H9 (cell line): Measurements from ENCODE around the gene FPR2. TPM values are rescaled to one million over a fixed set of nuclear protein-coding genes. Genes with fewer than 3 reads are reported as not detected.
"Not testable (repeated sequence)": the region's sequence is repeated elsewhere in the genome, so short reads cannot be mapped to it uniquely, and the experiment has no call there.

Experiments used
- DNase-seq: peaks from one replicate; pipeline ENCODE4 v3.0.0-alpha.2; 2017
- H2AFZ ChIP-seq: one replicate; pipeline ENCODE4 v1.6.1; 2013; ENCODE audit warnings: mild to moderate bottlenecking, low read length, control low read depth, moderate library complexity
- H2AK5ac ChIP-seq: 2 replicates; pipeline ENCODE4 v1.6.1; 2013; ENCODE audit warnings: low read length, control low read depth, mixed read lengths; ENCODE audit not compliant: insufficient read length
- H2BK120ac ChIP-seq: one replicate; pipeline ENCODE4 v1.6.1; 2013; ENCODE audit warnings: low read depth, mild to moderate bottlenecking, low read length, control low read depth, inconsistent platforms; ENCODE audit not compliant: poor library complexity, severe bottlenecking
- H2BK12ac ChIP-seq: 2 replicates; pipeline ENCODE4 v1.6.1; 2013; ENCODE audit warnings: low read length, control low read depth, mixed read lengths, low read depth; ENCODE audit not compliant: insufficient read length
- H2BK15ac ChIP-seq: 2 replicates; pipeline ENCODE4 v1.6.1; 2013; ENCODE audit warnings: low read depth, low read length, control low read depth
- H2BK20ac ChIP-seq: one replicate; pipeline ENCODE4 v1.6.1; 2013; ENCODE audit warnings: low read depth, mild to moderate bottlenecking, low read length, control low read depth, inconsistent platforms; ENCODE audit not compliant: poor library complexity, severe bottlenecking
- H2BK5ac ChIP-seq: 2 replicates; pipeline ENCODE4 v1.6.1; 2013; ENCODE audit warnings: low read length, control low read depth, mixed read lengths; ENCODE audit not compliant: insufficient read length
- H3K14ac ChIP-seq: 2 replicates; pipeline ENCODE4 v1.6.1; 2013; ENCODE audit warnings: low read length, control low read depth; ENCODE audit not compliant: insufficient read depth
- H3K18ac ChIP-seq: 2 replicates; pipeline ENCODE4 v1.6.1; 2013; ENCODE audit warnings: low read depth, mild to moderate bottlenecking, mixed read lengths, low read length, control low read depth; ENCODE audit not compliant: insufficient read length
- H3K23ac ChIP-seq: 2 replicates; pipeline ENCODE4 v1.6.1; 2013; ENCODE audit warnings: low read length, control low read depth, mixed read lengths, low read depth; ENCODE audit not compliant: insufficient read length
- H3K23me2 ChIP-seq: 2 replicates; pipeline ENCODE4 v1.6.1; 2013; ENCODE audit warnings: low read depth, mild to moderate bottlenecking, mixed read lengths, low read length, control low read depth; ENCODE audit not compliant: insufficient read length, poor library complexity, severe bottlenecking
- H3K27ac ChIP-seq: 2 replicates; pipeline ENCODE4 v1.5.1; 2013; ENCODE audit warnings: low read length, control low read depth, mixed read lengths, low read depth; ENCODE audit not compliant: insufficient read length
- H3K27me3 ChIP-seq: 2 replicates; pipeline ENCODE4 v1.6.1; 2013; ENCODE audit warnings: low read length, control low read depth, inconsistent platforms; ENCODE audit not compliant: insufficient read depth
- H3K4ac ChIP-seq: 2 replicates; pipeline ENCODE4 v1.6.1; 2013; ENCODE audit warnings: low read depth, mild to moderate bottlenecking, control low read depth, inconsistent platforms, low read length, moderate library complexity
- H3K4me1 ChIP-seq: 2 replicates; pipeline ENCODE4 v1.6.1; 2013; ENCODE audit warnings: low read length, control low read depth, inconsistent platforms; ENCODE audit not compliant: insufficient read depth
- H3K4me2 ChIP-seq: 2 replicates; pipeline ENCODE4 v1.6.1; 2013; ENCODE audit warnings: low read length, control low read depth, mixed read lengths; ENCODE audit not compliant: insufficient read length, insufficient read depth
- H3K56ac ChIP-seq: 2 replicates; pipeline ENCODE4 v1.6.1; 2013; ENCODE audit warnings: low read depth, mild to moderate bottlenecking, mixed read lengths, low read length, control low read depth; ENCODE audit not compliant: insufficient read length
- H3K79me1 ChIP-seq: 2 replicates; pipeline ENCODE4 v1.6.1; 2013; ENCODE audit warnings: low read depth, mild to moderate bottlenecking, moderate library complexity, low read length, control low read depth, inconsistent platforms; ENCODE audit not compliant: insufficient read depth, poor library complexity, severe bottlenecking
- H3K79me2 ChIP-seq: 2 replicates; pipeline ENCODE4 v1.6.1; 2013; ENCODE audit warnings: low read length, control low read depth, inconsistent platforms; ENCODE audit not compliant: insufficient read depth
- H3K9ac ChIP-seq: 2 replicates; pipeline ENCODE4 v1.6.1; 2013; ENCODE audit warnings: low read length, control low read depth, mixed read lengths; ENCODE audit not compliant: insufficient read length; ENCODE audit errors: extremely low read depth
- H3K9me3 ChIP-seq: one replicate; pipeline ENCODE4 v1.6.1; 2013; ENCODE audit warnings: low read depth, low read length, inconsistent platforms; ENCODE audit not compliant: control insufficient read depth
- H3T11ph ChIP-seq: one replicate; pipeline ENCODE4 v1.6.1; 2013; ENCODE audit warnings: mild to moderate bottlenecking, low read length, control low read depth, inconsistent platforms
- H4K20me1 ChIP-seq: one replicate; pipeline ENCODE4 v1.6.1; 2013; ENCODE audit not compliant: control insufficient read depth, insufficient read length, insufficient read depth
- H4K5ac ChIP-seq: 2 replicates; pipeline ENCODE4 v1.6.1; 2013; ENCODE audit warnings: low read depth, mild to moderate bottlenecking, mixed read lengths, low read length, control low read depth; ENCODE audit not compliant: insufficient read length
- H4K8ac ChIP-seq: replicated peaks from 2 replicates; pipeline ENCODE4 v1.6.1; 2013; ENCODE audit warnings: low read length, control low read depth, mixed read lengths, low read depth; ENCODE audit not compliant: insufficient read length
- H4K91ac ChIP-seq: 2 replicates; pipeline ENCODE4 v1.6.1; 2013; ENCODE audit warnings: low read depth, mild to moderate bottlenecking, moderate library complexity, mixed read lengths, low read length, control low read depth; ENCODE audit not compliant: insufficient read length
- H3K27ac Mint-ChIP-seq, 3 experiments: 2 replicates in 2 of 3; 3 replicates in 1 of 3; pipeline ENCODE4 v1.8.0; 2020 to 2021; ENCODE audit warnings: mixed read lengths in 3 of 3, mild to moderate bottlenecking in 1 of 3, moderate library complexity in 1 of 3
- H3K27me3 Mint-ChIP-seq: 2 replicates; pipeline ENCODE4 v1.8.0; 2021; ENCODE audit warnings: low read depth, mild to moderate bottlenecking, moderate library complexity, mixed read lengths
- H3K36me3 Mint-ChIP-seq, 3 experiments: 2 replicates in 2 of 3; 3 replicates in 1 of 3; pipeline ENCODE4 v1.8.0; 2020 to 2021; ENCODE audit warnings: low read depth in 3 of 3, mixed read lengths in 3 of 3; ENCODE audit not compliant: insufficient read depth in 1 of 3
- H3K4me1 Mint-ChIP-seq, 2 experiments: 2 replicates each; pipeline ENCODE4 v1.8.0; 2020; ENCODE audit warnings: mixed read lengths in 2 of 2
- H3K4me3 Mint-ChIP-seq, 2 experiments: 2 replicates in 1 of 2; 3 replicates in 1 of 2; pipeline ENCODE4 v1.8.0; 2020 to 2021; ENCODE audit warnings: mild to moderate bottlenecking in 2 of 2, mixed read lengths in 2 of 2, moderate library complexity in 1 of 2
- H3K9me3 Mint-ChIP-seq, 2 experiments: 2 replicates in 1 of 2; 3 replicates in 1 of 2; pipeline ENCODE4 v1.8.0; 2020; ENCODE audit warnings: mild to moderate bottlenecking in 2 of 2, mixed read lengths in 2 of 2, moderate library complexity in 1 of 2
- whole genome bisulfite sequencing: extraction: QIAGEN DNeasy Blood & Tissue Kit; methylation state at CpG from one replicate; pipeline ENCODE4 v1.1.7; 2013; ENCODE audit warnings: missing lambda C conversion rate, low lambda C conversion rate, mixed read lengths; ENCODE audit not compliant: insufficient read length; ENCODE audit errors: extremely low coverage; 5-methylcytosine and 5-hydroxymethylcytosine counted together
- total RNA-seq: library from RNA; stranded (reverse); gene quantifications from 2 replicates; pipeline ENCODE4 v1.2.1, GENCODE V29; 2021
- TF ChIP-seq, protein P1 (sequence below): fragments of 200-600 bp; sonication (generic); conservative IDR thresholded peaks from 3 replicates; pipeline ENCODE4 v1.8.0; 2021; ENCODE audit warnings: antibody characterized with exemption, mild to moderate bottlenecking

Gene FPR2
- total RNA-seq, 1 experiment from 2014 or later = not detected

DNA sequence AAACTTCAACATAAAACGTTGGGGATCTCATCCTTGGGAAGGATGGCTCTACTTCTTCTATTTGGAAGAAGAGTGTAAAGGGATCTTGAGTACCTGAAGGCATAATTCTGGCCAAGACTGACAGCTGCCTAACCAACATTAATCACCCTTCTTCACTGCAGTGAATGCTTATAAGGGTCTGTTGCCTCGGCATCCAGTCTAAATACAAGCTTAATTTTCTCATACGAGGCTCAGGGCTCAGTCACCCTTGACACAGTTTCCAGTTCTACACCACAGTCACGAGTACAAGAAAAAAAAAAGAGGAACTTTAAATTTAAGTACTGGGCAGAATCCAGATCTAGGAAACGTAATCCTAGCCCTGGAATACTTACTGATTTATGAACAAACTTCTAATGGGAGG lies 43.0 kb downstream of the FPR2 start:
- H3K9me3 Mint-ChIP-seq = peaks cover 76 to 90% of the 10 kb centered on the region in 2 experiments
- H4K8ac ChIP-seq = no peak overlapping the region
- H3K9me3 ChIP-seq = no peaks in the 10 kb centered on the region
- TF ChIP-seq, protein P1, sequence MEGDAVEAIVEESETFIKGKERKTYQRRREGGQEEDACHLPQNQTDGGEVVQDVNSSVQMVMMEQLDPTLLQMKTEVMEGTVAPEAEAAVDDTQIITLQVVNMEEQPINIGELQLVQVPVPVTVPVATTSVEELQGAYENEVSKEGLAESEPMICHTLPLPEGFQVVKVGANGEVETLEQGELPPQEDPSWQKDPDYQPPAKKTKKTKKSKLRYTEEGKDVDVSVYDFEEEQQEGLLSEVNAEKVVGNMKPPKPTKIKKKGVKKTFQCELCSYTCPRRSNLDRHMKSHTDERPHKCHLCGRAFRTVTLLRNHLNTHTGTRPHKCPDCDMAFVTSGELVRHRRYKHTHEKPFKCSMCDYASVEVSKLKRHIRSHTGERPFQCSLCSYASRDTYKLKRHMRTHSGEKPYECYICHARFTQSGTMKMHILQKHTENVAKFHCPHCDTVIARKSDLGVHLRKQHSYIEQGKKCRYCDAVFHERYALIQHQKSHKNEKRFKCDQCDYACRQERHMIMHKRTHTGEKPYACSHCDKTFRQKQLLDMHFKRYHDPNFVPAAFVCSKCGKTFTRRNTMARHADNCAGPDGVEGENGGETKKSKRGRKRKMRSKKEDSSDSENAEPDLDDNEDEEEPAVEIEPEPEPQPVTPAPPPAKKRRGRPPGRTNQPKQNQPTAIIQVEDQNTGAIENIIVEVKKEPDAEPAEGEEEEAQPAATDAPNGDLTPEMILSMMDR = no peak
- H3K23ac ChIP-seq = no peak overlapping the region
- no peak overlapping the region for H3K9ac ChIP-seq
- no peak overlapping the region for H3K14ac ChIP-seq
- H4K91ac ChIP-seq = no peak overlapping the region
- no peak overlapping the region for H2BK15ac ChIP-seq
- peaks cover 0 to 18% of the 10 kb centered on the region in 2 experiments; a peak in 2 of 4 replicates for H3K4me1 Mint-ChIP-seq
- H3K4me3 Mint-ChIP-seq = no peak overlapping the region
- no peaks in the 10 kb centered on the region for H3K23me2 ChIP-seq
- no peaks in the 10 kb centered on the region for H3K79me2 ChIP-seq
- H3K4me1 ChIP-seq = no peaks in the 10 kb centered on the region
- no peak overlapping the region for H4K5ac ChIP-seq
- peaks cover 2% of the 10 kb centered on the region; the same call in 1 of the 2 replicates for H3K27me3 Mint-ChIP-seq
- H2BK5ac ChIP-seq = no peak overlapping the region
- H4K20me1 ChIP-seq = no peaks in the 10 kb centered on the region
- no peak overlapping the region for H3K27ac ChIP-seq
- H2BK12ac ChIP-seq = no peak overlapping the region
- H3K4ac ChIP-seq = no peak overlapping the region
- no peak overlapping the region for H2BK20ac ChIP-seq
- no peak for DNase-seq
- H2BK120ac ChIP-seq = no peak overlapping the region
- no peaks in the 10 kb centered on the region for H3K79me1 ChIP-seq
- no peak overlapping the region for H2AK5ac ChIP-seq
- no peak overlapping the region for H3K4me2 ChIP-seq
- H3K27ac Mint-ChIP-seq = no peak overlapping the region
- H3K18ac ChIP-seq = no peak overlapping the region
- H2AFZ ChIP-seq = no peak overlapping the region
- peaks cover 8 to 18% (median 16%) of the 10 kb centered on the region in 3 experiments; a peak in 5 of 7 replicates for H3K36me3 Mint-ChIP-seq
- no peak overlapping the region for H3K56ac ChIP-seq
- WGBS = no CpG with 5 or more reads among the region's 5 CpGs
- H3K27me3 ChIP-seq = no peaks in the 10 kb centered on the region
- no peak overlapping the region for H3T11ph ChIP-seq

DNA sequence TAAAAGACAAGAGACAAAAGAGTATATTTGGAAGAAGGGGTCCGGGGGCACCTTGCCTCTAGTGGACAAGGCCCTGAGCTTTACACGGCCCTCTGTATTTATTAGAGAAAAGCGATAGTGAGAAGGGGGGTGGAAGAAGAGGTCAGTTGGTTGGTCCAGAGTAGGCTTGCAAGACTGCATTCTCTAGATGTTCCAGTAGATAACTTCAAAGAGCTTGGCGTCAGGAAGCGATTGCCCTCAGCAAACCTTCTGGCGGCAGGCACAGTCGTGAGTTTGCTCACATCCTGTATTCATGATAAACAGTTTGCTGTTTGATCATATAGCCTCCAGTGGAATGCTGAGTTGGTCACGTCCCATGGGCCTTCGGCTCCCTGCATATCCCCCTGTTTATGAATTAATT lies 43.8 kb downstream of the FPR2 start:
- H2BK120ac ChIP-seq, H3K4me2 ChIP-seq, H3K79me1 ChIP-seq, H3K27ac ChIP-seq, H2BK20ac ChIP-seq, H3K18ac ChIP-seq, H4K8ac ChIP-seq, H3K23me2 ChIP-seq, H3K9ac ChIP-seq, H3K4ac ChIP-seq, H4K20me1 ChIP-seq, H3K27me3 ChIP-seq, H3K9me3 ChIP-seq, H3K4me1 ChIP-seq, DNase-seq, H3K27me3 Mint-ChIP-seq, H2AFZ ChIP-seq, H2BK5ac ChIP-seq, H3K23ac ChIP-seq, H3K56ac ChIP-seq, H3T11ph ChIP-seq, H3K14ac ChIP-seq, H2AK5ac ChIP-seq, H2BK12ac ChIP-seq, H3K4me3 Mint-ChIP-seq, H4K91ac ChIP-seq, H2BK15ac ChIP-seq, H4K5ac ChIP-seq, H3K27ac Mint-ChIP-seq, H3K79me2 ChIP-seq: not testable (repeated sequence)
- Mint-ChIP-seq H3K4me1 (peaks cover 0 to 18% of the 10 kb centered on the region in 2 experiments; a peak in 2 of 4 replicates), H3K9me3 (peaks cover 77 to 90% of the 10 kb centered on the region in 2 experiments), H3K36me3 (peaks cover 7 to 19% (median 12%) of the 10 kb centered on the region in 3 experiments; a peak in 5 of 7 replicates)
- no CpG with 5 or more reads among the region's 9 CpGs for WGBS
